HCEC 1CT (cell line): Measurements from ENCODE around the gene GGA1.

Experiments used
- DNase-seq: peaks from one replicate; pipeline ENCODE4 v3.0.0-alpha.2; 2017

Gene GGA1, protein sequence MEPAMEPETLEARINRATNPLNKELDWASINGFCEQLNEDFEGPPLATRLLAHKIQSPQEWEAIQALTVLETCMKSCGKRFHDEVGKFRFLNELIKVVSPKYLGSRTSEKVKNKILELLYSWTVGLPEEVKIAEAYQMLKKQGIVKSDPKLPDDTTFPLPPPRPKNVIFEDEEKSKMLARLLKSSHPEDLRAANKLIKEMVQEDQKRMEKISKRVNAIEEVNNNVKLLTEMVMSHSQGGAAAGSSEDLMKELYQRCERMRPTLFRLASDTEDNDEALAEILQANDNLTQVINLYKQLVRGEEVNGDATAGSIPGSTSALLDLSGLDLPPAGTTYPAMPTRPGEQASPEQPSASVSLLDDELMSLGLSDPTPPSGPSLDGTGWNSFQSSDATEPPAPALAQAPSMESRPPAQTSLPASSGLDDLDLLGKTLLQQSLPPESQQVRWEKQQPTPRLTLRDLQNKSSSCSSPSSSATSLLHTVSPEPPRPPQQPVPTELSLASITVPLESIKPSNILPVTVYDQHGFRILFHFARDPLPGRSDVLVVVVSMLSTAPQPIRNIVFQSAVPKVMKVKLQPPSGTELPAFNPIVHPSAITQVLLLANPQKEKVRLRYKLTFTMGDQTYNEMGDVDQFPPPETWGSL

GRCh38 chr22:37608477-37609239 is at the start of gene GGA1:
Gene GGA1 (plus strand): TSS chr22:37608834. CDS start chr22:37608861, 27 bp downstream.
- DNase-seq = peak; percentile 96

DNA sequence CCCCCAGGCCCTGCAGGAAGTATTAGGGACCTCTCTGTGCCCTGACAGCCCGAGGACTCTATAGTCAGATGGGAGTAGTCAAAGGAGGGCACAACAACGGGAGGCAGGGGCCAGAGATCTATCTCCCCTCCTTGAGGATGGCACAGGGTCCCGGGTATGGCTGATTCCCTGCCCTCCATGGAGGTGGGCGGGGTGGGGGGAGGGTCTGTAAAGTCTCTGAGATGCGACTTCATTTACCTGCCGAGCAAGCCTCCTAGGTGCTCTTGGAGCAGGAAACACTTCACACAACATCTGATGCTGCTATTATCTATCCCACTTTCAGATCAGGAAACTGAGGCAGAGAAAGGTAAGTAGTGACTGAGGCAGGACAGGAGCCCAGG is 49.1 kb upstream of the GGA1 start:
- no peak for DNase-seq

DNA sequence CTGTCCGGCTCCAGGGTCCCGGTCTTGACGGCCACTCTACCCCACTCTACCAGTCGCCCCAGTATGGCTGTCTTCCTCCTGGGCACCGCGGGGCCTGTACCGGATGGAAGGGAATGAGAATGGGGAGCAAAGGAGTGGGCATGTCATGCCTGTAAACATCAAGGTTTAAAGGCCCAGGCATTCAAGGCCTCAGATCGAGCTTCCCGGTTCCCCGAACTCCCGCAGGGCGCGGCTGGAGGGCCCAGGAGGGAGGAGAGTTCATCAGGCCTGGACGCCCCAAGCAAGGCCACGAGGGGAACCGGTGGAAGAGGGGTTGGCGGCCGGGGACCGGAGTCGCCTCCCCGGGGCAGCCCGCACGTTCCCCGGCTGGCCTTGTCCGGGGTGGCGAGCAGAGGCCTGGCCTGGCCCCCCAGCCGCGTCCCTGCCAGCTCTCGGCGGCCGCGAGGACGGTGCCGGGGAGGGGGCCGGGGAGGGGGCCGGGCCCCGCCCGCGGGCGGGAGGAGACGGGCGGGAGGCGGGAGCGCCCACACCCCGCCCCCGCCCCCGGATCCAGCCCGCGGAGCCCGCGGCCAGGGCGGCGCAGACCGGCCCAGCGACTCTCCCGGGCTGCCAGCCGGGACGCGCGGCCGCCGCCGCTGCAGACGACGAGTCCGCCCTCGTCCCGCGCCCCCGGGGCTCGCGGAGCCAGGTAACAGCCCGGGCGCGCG is 48.6 kb upstream of the GGA1 start, which contains the start of gene CDC42EP1:
Gene CDC42EP1 (plus strand): TSS at position 580 of the 707 bp plus-strand sequence. CDS start 5,870 bp downstream, outside the sequence.
- DNase-seq = peak; percentile 54

DNA sequence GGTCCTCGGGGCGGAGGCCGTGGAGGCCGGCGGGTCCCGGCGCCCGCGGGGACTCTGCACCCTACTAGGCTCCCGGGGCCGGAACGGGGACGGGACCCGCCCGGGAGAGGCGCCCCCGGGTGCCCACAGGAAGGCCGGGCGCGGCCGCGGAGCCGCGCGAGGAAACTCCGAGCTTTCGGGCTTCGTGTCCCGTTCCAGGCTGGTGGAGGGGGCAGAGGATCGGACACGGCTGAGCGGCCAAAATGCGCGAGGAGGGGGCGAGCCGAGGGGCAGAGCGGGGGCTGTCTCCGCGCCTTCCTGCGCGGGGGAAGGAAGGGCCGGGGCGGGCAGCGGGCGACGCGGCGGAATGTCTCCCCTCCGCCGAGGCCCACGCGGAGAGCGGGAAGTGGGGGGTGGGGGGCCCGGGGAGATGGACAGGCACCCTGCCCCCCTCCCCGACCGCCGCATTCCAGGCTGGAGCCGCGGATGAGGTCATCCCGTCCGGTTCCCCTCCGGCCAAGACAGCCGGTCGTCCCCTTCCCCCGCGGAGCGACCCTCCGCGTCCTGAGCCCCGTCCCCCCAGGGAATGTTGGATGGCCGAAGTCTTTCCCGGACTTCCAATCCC is 47.9 kb upstream of the GGA1 start:
- peak; percentile 43 for DNase-seq

- DNase-seq = peak; percentile 84
Observed at GRCh38 chr22:37561212-37562048, 47.2 kb upstream of the GGA1 start.

DNA sequence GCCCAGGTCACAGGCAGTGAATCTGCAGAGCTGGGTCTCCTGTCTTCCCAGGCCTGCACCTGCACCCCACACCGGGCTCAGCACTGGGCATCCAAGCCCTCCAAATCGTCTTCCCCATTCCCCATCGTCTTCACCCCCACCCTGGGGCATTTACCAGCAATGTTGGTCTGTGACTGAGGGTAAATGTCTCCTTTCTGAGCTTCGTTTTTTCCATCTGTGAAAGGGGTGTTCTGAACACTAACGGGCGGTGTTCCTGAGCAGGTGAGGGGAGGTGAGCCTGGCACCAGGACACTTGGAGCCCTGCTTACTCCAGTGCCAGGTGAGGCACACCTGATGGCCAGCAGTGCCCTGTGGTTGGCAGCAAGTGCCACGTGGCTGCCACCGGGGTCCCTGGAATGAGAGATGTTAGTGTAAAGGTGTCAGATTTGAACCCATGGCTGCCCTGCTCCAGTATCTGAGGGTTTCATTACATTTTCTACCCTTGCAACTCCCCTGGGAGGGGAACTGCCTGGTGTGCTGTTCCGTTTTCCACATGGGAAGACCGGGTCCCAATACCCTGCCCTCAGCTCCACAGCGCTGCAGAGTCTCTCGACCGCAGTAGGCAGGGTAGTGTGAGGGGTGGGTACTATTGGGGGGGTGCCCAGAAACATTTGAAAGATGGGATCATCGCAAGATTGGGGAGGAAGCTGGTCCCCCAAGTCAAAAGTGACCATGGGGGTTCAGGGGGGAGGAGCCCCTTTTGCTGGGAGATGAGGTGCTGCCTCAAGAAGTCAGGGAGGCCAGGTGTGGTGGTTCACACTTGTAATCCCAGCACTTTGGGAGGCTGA is 46.4 kb upstream of the GGA1 start:
- DNase-seq = no peak

GRCh38 chr22:37563153-37564081 is 45.2 kb upstream of the GGA1 start:
- peak; percentile 89 for DNase-seq

GRCh38 chr22:37564111-37564711 is 44.4 kb upstream of the GGA1 start:
- DNase-seq = no peak

- DNase-seq = no peak
Observed at GRCh38 chr22:37565830-37566229, 42.8 kb upstream of the GGA1 start.

DNA sequence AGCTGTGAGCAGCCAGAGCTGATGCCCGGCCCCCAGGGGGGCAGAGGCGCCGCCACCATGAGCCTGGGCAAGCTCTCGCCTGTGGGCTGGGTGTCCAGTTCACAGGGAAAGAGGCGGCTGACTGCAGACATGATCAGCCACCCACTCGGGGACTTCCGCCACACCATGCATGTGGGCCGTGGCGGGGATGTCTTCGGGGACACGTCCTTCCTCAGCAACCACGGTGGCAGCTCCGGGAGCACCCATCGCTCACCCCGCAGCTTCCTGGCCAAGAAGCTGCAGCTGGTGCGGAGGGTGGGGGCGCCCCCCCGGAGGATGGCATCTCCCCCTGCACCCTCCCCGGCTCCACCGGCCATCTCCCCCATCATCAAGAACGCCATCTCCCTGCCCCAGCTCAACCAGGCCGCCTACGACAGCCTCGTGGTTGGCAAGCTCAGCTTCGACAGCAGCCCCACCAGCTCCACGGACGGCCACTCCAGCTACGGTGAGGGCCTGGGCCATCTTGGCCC is 42.3 kb upstream of the GGA1 start:
- DNase-seq = no peak

- no peak for DNase-seq
Observed at GRCh38 chr22:37566903-37567798, 41.5 kb upstream of the GGA1 start.

DNA sequence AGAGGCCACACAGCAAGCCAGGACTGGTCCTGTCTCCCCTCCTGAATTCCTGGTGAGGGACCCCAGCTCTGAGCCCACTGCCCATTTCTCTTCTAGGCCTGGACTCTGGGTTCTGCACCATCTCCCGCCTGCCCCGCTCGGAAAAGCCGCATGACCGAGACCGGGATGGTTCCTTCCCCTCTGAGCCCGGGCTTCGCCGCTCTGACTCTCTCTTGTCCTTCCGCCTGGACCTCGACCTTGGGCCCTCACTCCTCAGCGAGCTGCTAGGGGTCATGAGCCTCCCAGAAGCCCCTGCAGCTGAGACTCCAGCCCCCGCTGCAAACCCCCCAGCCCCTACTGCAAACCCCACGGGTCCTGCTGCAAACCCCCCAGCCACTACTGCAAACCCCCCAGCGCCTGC is 40.6 kb upstream of the GGA1 start:
- no peak for DNase-seq

- DNase-seq = no peak
Observed at GRCh38 chr22:37568448-37569008, 40.1 kb upstream of the GGA1 start.

DNA sequence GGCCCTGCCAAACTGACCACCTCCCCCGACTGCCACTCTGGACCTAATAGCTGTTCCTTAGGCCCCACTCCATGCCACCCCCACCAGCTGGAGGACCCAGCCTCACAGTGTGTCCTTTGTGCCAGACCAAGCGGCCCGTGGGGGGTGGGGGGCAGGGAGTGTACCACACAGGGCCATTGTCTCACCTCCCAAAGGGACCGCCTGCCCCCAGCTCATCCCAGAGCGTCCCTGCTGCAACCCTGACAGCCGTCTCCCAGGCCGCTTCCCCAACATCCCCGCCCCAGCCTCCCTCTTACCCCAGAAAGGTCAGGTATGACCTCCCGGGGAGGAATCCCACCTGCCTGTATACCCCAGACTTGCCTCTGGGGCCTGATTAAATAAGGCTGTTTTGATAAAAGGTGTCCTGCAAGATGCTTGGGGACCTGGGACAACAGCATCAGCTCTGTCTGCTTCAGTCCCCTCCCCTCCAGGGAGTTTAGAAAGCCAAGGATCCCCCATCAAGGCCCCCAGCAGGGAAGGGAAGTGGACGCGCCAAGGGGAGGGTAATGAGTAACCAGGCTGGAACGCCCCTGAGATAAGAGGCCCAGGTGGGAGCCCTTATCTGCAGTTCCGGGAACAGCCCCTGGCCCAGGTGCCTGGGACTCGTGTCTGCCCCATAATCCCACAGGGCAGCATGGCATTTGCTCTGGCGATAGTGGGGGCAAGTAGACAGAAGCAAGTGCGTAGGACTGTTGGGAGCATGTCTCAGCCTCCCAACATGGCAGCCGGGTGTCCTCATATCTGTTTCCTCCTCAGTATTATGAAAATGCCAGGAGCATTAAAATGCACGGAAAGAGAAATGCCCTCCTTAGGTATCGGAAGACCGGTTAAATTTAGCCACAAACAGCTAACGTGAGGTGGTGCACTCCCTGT is 39.4 kb upstream of the GGA1 start:
- no peak for DNase-seq

DNA sequence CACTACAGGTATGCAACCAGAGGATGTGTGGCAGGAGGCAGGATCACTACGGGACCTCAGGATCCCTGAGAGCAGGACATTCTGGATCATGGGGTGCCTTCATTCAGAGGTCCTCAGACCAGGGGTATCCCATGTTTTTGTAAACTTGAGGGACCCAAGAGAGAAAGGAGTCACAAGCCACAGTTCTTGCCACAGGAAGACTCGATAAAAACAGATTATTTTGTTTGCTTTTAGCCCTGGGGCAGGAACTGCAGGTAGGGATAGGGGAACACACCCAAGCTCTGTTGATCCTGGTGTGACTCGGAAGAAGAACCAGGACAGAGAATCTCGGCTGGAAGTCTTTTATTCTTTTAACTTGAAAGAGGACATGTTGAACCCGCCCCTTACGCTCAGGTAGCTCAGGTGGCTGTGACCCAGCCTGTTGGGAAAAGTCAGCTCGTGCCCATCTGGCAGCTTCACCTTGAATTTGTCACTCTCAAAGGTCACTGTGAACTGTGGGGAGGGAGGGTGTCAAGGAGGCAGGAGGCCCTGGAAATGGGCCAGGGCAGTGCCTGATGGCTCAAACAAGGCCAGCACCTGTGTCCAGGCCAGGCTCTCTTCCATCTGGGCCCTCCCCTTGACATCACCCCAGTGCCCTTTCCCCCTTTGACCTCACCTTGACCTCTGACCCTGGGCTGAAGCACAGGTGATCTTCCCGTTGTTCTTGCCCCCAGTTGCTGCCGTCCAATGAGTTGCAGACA is 38.5 kb upstream of the GGA1 start:
- DNase-seq = no peak

GRCh38 chr22:37570661-37570976 is 38.0 kb upstream of the GGA1 start:
- DNase-seq = no peak
